ENCODE data around the gene GRP.

- TF ChIP-seq CTCF (IDR thresholded peaks at IDR 0.05 in 2 of 3, conservative IDR thresholded peaks at IDR 0.05 in 1 of 3; ENCODE audit: borderline replicate concordance in 1 of 3, insufficient read depth in 1 of 3, low read depth in 2 of 3, low read length in 2 of 3), result no peak
- TF ChIP-seq POLR2A (IDR thresholded peaks at IDR 0.05; ENCODE audit: borderline replicate concordance, extremely low read depth, insufficient read depth, insufficient read length), result no peak
- TF ChIP-seq YY1 (IDR thresholded peaks at IDR 0.05; ENCODE audit: extremely low read depth, insufficient replicate concordance, low read depth, low read length), result no peak
- TF ChIP-seq, protein P1, sequence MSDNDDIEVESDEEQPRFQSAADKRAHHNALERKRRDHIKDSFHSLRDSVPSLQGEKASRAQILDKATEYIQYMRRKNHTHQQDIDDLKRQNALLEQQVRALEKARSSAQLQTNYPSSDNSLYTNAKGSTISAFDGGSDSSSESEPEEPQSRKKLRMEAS (IDR thresholded peaks at IDR 0.05), result no peak
- TF ChIP-seq RAD21 (IDR thresholded peaks at IDR 0.05; ENCODE audit: low read depth), result no peak
These were observed 13.1 kb downstream of the GRP start for GRCh38 chr18:59233017-59233410.
